Nucleus accumbens (tissue), 56 donors: ENCODE measurements around the gene DMKN.
A peak's percentile ranks its signal among the peaks of the same experiment; 100 is the strongest.
"Not testable (repeated sequence)": the region's sequence is repeated elsewhere in the genome, so short reads cannot be mapped to it uniquely, and the experiment has no call there.

Source experiments
- DNase-seq, 56 donors: peaks; one replicate each; lab custom pipeline; 2025; lab: John Stamatoyannopoulos, UW

Gene DMKN

DNA sequence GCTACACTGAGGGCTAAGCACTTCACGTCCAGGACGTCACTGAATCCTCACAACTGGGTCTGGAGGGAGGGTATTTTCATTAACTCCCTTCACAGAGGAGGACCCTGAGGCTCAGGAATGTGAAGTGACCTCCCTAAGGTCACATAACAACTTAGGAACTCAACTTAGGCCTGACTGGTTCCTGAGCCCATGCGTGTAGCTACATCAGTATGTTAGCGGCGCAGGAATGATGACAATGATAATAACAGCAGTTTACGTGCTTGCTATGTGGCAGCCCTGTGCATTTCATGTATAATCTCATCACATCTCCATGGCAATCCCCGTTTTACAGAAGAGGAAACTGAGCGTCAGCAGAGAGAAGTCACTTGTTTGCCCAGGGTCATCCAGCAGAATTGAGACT lies 41.5 kb downstream of the DMKN start:
- no peak for DNase-seq

DNA sequence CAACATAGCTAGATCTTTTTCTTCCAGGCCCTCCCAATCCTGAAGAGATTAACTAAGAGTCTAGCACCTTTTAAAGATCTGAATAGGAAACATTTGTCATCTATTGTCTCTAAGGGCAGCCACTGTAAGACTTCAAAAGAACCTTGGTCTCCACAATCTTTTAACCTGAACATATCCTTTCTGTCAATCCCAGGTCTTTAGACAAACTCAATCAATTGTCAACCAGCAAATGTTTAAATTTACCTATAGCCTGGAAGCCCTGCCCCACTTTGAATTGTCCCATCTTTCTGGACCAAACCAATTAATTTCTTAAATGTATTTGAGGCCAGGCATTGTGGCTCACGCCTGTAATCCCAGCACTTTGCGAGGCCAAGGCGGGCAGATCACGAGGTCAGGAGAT lies 42.4 kb downstream of the DMKN start:
- DNase-seq, result not testable (repeated sequence)

DNA sequence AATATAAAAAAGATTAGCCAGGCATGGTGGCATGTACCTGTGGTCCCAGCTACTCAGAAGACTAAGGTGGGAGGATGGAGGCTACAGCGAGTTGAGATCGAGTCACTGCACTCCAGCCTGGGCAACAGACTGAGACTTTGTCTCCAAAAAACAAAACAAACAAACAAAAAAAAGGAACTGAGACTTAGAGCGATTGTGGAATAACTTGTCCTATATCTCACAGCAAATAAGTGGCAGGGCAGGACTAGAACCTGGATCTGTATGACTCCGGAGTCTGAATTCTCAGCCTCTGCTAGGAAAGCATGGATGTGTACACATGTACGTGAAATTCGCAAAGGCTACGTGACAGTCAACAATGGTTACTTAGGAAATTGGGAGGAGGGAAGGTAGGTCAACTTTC lies 43.3 kb downstream of the DMKN start:
- DNase-seq, result no peak

DNA sequence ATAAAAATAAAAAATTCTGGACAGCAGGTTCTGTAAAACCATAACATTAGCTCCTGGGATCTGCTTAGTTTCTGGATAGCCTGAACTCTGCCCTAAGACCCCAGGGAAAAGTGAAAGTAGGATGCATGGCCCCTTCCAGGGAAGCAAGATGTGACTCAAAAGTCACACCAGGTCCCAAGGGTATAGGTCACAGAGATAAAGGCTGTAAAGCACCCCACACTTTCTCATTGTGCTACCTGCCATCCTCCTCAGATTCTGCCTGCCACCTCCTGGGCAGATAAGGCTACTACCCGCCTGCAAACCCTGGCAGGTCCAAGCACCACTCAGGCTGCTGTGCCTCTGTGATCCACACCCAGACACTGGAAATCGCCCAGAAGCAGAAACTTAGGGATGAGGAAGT lies 44.8 kb downstream of the DMKN start:
- DNase-seq, result peak in 23 of 56 donors; percentile 1 to 41 (median 12)

DNA sequence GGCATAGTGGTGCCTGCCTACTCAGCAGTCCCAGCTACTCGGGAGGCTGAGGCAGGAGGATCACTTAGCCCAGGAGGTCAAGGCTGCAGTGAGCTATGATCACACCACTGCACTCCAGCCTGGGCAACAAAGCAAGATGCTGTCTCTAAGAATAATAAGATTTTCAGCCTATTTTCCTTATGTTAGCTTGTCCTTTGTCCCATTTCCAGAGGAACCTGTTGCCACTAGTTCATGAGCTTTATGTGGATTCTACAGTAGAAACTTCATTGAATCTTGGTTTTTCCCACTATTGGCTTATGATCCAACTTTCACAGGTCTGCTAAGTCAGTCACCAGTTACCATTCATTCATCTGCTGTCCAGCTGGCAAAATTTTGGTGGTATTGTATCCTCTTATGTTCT lies 47.2 kb downstream of the DMKN start:
- DNase-seq, result no peak

DNA sequence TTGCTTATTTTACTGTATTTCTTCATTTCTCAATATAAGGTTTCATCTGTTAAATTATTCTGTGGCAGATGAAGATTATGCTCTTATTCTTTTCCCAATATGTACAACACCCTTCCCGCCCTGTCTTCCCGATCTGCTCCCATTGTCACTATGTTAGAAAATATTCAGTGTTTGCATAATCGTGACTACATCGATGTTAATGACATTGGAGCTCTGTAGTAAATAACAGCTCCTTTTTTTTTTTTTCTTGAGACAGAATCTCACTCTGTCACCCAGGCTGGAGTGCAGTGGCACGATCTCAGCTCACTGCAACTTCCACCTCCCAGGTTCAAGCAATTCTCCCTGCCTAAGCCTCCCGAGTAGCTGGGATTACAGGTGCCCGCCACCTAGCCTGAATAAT lies 50.5 kb downstream of the DMKN start:
- not testable (repeated sequence) for DNase-seq

DNA sequence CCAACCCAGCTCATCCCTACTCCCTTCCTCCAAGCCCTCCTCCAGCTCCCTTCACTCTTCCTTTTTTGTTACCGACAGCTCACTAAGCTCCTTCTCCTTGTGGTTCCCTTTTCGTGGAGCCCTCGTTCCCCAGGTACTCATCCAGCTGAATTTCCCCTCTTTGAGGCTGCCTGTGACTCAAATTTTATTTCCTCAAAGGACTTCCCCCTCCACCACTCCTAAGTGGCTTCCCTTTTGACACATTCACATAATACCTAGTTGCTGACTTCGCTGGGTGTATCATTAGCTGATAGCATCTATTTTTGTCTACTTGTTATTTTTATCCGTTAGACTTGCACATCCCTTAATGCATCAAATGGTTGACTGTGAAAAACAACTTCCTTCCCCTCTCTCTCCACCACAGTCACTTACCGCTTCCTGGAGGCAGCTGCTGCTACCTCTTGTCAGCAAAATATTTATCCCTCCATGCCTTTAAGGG lies 50.9 kb downstream of the DMKN start:
- peak in 7 of 56 donors; percentile 1 to 17 (median 9) for DNase-seq

DNA sequence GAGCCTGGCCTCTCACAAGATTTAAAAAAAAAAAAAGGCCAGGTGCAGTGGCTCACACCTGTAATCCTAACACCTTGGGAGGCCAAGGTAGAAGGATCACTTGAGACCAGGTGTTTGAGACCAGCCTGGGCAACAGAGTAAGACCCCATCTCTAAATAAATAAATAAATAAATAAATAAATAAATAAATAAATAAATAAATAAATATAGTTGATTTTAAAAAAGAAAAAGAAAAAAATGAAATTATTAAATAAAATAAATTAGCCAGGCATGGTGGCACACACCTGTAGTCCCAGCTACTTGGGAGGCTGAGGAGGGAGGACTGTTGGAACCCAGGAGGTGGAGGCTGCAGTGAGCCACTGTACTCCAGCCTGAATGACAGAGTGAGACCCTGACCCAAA lies 51.7 kb downstream of the DMKN start:
- DNase-seq, result not testable (repeated sequence)

DNA sequence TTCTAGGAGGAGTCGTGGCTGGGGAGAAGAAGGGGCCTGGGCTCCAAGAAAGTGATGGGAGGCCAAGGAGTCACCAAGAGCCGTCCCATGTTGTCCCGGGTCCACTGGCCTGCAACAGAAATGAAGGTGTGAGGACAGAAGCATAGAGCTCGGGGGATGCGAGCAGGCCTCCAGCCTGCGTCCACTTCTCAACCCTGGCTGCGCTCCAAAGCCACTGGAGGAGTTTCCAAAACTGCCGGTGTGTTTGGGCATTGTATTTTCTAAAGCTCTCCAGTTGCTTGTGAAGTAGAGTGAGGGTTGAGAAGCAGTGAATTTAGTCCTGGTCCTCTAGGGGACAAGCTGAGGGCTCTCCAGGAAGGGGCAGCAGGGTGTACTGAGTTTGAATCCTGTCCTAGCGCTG lies 52.4 kb downstream of the DMKN start:
- DNase-seq, result no peak

DNA sequence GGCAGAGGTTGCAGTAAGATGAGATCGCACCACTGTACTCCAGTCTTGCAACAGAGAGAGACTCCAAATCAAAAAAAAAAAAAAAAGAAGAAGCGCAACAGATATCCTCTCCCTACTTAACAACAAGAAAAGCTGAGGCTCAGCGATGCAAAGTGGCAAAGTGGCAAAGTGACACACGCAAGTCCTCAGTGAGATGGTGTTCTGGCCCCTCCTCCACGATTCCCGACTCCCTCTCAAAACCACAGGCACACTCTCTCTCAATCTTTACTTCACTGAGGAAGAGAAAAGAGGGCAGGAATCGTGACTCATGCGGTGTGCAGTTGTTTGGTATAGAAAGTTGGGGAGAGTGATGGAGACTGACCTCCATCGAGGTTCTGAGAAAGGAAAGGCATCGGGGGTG lies 52.8 kb downstream of the DMKN start:
- no peak for DNase-seq

DNA sequence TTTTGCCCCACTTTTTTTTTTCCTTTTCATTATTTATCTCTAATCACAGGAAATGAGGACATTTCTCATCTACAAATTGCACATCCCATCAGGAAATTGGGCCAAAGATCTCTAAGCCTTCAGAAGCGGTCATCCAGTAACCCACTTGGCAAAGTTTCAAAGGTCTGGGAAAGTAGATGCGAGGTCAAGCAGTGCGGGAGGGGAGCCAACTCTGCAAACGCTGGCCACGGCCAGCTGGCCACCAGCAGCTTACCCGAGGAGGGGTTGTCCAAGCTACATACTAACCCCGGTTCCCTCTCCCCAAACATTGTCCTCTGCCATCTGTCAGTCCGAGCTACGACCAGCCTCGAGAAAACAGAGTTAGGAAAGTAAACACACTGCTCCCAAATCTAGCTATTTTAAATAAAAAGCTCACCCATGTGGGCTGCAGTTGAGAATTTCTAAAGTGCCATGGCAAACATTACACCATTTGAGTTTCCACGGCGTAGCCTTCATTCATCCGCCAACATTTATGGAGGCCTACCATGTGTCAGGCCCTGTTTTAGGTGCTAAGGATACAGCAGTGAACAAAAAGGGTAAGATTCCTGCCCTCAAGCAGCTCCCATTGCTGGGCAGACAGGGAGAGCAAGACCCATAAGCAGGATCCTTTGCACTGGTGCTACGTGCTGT lies 53.9 kb downstream of the DMKN start:
- peak in 1 of 56 donors; percentile 12 for DNase-seq

DNA sequence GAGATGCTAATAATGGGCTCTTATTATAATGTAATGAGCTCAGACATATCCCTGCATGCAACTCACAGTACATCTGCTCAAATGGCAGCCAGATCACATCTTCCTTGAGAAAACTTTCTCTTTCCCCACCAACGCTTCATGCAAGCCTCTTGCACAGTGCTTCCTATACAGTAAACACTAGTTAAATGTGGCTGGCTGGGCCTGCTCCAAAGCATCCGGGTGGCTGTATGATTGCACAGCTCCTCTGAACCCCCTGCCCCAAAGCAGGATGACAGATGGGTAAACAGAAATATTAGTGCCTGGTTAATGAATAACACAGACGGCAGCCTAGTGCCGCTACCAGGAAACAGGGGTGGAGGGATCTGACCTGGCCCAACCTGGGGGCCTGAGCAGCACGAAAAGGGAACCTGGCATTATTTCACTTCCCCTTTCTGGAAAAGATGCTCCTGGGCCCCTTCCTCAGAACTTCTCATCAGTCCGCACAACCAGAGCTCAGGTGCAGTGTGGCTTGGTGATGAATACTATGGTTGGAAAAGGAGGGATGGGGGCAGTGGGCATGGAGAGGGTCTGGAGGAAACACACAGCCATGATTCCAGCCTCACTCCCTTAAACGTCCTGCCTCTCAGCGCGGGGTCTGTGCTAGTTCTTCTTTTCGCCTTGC lies 54.6 kb downstream of the DMKN start:
- DNase-seq, result no peak

DNA sequence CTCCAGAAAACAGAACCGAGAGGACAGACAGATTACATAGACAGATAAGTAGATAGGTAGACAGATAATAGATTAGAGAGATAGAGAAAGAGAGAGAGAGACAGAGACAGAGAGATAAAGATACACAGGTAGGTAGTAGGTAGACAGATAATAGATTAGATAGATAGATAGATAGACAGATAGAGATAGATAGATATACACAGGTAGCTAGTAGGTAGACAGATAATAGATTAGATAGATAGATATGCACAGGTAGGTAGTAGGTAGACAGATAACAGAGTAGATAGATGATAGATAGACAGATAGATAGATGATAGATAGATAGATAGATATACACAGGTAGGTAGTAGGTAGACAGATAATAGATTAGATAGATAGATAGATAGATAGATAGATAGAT lies 55.3 kb downstream of the DMKN start:
- no peak for DNase-seq

DNA sequence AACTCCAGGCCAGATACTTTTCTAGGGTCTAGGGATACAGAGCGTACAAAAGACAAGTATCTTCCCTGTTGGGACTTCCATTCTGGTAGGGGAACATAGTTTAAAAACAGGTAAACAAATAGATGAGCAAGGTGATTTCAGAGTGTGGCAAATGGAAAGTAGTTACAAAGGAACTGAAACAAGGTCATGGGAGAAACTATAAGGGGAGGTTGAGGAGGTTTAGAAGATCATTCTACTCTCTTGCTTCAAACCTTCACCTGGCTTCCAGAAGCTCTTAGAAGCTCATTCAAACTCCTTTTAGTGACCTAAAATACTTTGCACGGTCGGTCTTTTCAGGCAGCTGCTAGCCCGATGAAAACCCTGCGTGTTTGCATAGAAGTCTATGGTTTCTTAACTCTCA lies 56.3 kb downstream of the DMKN start:
- DNase-seq, result no peak

DNA sequence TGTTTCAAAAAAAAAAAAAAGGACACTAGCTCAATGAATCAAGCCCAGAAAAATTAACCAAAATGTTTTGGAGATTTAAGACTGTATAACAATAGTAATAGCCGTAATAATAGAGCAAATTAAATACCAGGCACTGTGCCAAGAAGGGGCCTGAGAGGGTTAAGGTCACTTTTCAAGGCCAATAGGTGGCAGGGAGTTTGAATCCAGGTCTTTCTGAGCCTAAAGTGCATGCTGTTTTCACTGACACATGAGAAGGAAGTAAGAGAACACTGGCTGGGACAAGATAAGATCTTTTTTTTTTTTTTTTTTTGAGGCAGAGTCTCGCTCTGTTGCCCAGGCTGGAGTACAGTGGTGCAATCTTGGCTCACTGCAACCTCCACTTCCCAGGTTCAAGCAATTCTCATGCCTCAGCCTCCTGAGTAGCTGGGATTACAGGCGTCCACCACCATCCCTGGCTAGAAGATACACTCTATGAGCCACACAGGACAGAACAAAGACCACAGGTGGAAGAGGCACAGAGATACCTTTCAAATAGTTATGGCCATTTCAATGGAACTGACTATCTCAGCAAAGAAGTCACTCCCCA lies 57.7 kb downstream of the DMKN start:
- no peak for DNase-seq

DNA sequence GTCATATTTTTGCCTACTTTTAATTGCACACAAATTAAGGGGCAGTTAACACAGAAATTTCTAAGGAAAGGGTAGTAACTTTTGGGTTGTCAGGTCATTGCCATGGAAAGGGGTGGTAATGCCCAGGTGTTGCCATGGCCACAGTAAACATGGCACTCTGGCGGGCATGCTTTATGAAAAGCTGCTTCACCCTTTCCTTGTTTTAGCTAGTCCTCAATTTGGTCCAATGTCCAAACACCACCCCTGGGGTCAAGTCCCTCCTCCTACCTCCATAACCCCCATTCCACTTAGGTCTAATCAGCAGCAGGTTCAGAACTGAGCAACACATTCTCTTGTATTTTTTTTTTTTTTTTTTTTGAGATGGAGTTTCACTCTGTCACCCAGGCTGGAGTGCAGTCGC lies 58.8 kb downstream of the DMKN start:
- no peak for DNase-seq

DNA sequence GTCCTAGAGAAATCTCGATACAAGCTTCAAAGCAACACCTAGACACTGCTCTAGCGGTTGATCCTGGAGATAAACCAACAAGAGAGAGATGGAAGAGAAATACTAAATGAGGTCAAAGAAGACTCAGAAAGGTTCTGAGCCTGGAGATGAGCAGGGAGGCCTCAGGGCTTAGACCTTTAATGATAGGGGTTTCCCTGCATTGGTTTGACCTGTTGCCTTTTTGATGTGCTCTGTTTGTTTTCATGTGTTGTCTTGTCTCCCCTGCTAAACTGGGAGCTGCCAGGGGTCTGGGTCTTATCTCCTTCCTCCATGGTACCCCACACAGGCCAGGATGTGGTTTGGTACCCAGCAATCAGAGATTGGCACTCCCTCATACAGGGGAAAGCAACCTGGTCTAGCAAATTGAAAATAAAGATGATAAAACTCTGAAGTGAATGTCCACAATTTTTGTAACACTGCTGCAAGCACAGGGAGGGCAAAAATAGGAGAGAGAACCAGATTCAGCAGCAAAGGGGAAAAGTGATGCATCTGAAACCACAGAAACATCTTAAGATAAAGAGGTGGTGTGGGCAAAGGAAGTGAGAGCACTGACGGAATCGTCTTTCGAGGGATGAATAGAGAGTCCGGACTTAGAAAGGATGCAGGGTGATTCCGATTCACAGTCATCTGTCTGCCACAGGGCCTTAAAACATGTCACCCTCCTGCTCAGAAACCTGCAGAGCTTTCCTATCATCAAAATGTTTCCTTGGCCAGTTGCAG lies 61.9 kb downstream of the DMKN start:
- no peak for DNase-seq

DNA sequence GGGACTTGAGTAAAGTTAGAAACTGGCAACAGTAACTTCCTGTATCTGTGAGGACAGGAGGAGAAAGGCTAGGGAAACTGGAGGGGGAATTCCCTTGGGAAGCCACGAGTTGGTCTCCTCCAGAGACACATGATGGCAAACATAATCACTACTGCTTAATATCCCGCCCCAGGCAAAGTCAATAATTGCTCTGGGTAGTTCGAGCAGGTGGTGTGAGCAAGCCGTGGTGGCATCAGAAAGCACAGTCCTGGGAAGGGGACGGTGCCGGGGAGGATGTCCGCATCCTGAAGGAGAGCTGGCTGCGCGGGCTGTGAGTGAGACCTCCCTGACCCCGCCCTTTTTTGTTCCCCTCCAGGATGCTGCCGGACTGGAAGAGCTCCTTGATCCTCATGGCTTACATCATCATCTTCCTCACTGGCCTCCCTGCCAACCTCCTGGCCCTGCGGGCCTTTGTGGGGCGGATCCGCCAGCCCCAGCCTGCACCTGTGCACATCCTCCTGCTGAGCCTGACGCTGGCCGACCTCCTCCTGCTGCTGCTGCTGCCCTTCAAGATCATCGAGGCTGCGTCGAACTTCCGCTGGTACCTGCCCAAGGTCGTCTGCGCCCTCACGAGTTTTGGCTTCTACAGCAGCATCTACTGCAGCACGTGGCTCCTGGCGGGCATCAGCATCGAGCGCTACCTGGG lies 63.9 kb downstream of the DMKN start:
- no peak for DNase-seq

DNA sequence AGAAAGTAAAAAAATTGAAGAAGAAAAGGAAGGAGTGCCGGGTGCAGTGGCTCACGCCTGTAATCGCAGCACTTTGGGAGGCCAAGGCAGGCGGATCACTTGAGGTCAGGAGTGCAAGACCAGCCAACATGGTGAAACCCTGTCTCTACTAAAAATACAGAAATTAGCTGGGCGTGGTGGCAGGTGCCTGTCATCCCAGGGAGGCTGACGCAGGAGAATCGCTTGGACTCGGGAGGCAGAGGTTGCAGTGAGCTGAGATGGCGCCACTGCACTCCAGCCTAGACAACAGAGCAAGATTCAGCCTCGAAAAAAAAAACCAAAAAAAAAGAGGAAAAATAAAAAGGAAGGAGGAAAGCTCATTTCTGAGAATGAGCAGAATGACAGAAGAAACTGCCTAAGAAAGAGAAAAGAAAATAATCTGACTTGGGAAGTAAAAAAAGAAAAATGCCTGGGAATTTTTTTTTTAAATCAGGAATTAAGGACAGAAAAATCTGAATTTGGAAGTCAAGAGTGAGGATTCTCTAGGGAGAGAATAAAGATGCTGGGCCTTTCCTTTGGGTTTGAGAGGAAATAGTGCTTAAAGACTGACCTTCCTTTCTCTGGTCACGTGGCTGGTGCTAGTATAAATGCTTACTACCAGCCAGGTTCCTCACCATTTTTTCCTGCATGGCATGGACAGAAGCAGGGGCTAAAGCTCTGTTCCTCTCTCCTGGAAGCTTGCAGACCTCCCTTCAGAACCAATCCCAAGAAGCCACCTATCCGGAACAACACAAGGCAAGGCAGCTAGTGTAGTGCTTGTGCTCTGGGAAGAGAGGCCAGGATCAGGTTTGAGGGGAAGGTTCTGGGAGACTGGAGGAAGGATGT lies 65.6 kb downstream of the DMKN start, which contains the start of gene FFAR2:
Gene FFAR2 (plus strand): TSS at position 652 of the 864 bp plus-strand sequence. CDS start 1,458 bp downstream, outside the sequence.
- DNase-seq, result no peak
